Jurkat, Clone E6-1 (cell line): ENCODE results near the gene F7.
"Not testable (repeated sequence)": the region's sequence is repeated elsewhere in the genome, so short reads cannot be mapped to it uniquely, and the experiment has no call there.

Experiments used
- DNase-seq: peaks from one replicate; pipeline ENCODE4 v3.0.0-alpha.2; 2011; ENCODE audit warnings: low read depth, low spot score
- H3K4me3 ChIP-seq: 2 replicates; pipeline ENCODE4 v1.5.1; 2011; ENCODE audit warnings: mild to moderate bottlenecking, low read length, control low read depth, moderate library complexity

The F7 gene

GRCh38 chr13:113095146-113096051 is 10.2 kb upstream of the F7 start:
- no peak for DNase-seq
- H3K4me3 ChIP-seq: no peak overlapping the region

GRCh38 chr13:113096052-113096744 is 9.4 kb upstream of the F7 start:
- H3K4me3 ChIP-seq: no peak overlapping the region
- DNase-seq: no peak

- DNase-seq: no peak
- no peak overlapping the region for H3K4me3 ChIP-seq
Measured at GRCh38 chr13:113096745-113097305, 8.8 kb upstream of the F7 start.

- DNase-seq: no peak
Measured at GRCh38 chr13:113097651-113098050, 7.9 kb upstream of the F7 start.

GRCh38 chr13:113098162-113098732 is 7.3 kb upstream of the F7 start:
- DNase-seq: no peak
- no peak overlapping the region for H3K4me3 ChIP-seq

More at GRCh38 chr13:113097651-113098050, 7.9 kb upstream of the F7 start:
- H3K4me3 ChIP-seq: no peak overlapping the region

GRCh38 chr13:113099142-113099541 is 6.4 kb upstream of the F7 start:
- no peak overlapping the region for H3K4me3 ChIP-seq
- DNase-seq: no peak

- DNase-seq, H3K4me3 ChIP-seq: not testable (repeated sequence)
Measured at GRCh38 chr13:113102302-113102701, 3.3 kb upstream of the F7 start.

- H3K4me3 ChIP-seq: no peak overlapping the region
- DNase-seq: no peak
Measured at GRCh38 chr13:113102727-113103126, 2.9 kb upstream of the F7 start.

GRCh38 chr13:113103646-113104045 is 1.9 kb upstream of the F7 start:
- DNase-seq: no peak
- H3K4me3 ChIP-seq: no peak overlapping the region

- DNase-seq: no peak
- no peak overlapping the region for H3K4me3 ChIP-seq
Measured at GRCh38 chr13:113105921-113106452, 396 bp downstream of the F7 start.

GRCh38 chr13:113106711-113107351 is 1.2 kb downstream of the F7 start:
- DNase-seq: no peak
- no peak overlapping the region for H3K4me3 ChIP-seq

- DNase-seq, H3K4me3 ChIP-seq: not testable (repeated sequence)
Measured at GRCh38 chr13:113108521-113108920, 2.9 kb downstream of the F7 start.

GRCh38 chr13:113109151-113110047 is 3.8 kb downstream of the F7 start:
- no peak for DNase-seq
- no peak overlapping the region for H3K4me3 ChIP-seq

GRCh38 chr13:113110048-113110851 is 4.7 kb downstream of the F7 start:
- H3K4me3 ChIP-seq: no peak overlapping the region
- DNase-seq: no peak

GRCh38 chr13:113110852-113111315 is 5.3 kb downstream of the F7 start:
- DNase-seq: no peak
- H3K4me3 ChIP-seq: no peak overlapping the region

- H3K4me3 ChIP-seq, DNase-seq: not testable (repeated sequence)
Measured at GRCh38 chr13:113111821-113112220, 6.2 kb downstream of the F7 start.

GRCh38 chr13:113112475-113112874 is 6.9 kb downstream of the F7 start:
- H3K4me3 ChIP-seq, DNase-seq: not testable (repeated sequence)
